PC-9 (cell line): Measurements from ENCODE around the gene ITSN1. TPM values are rescaled to one million over a fixed set of nuclear protein-coding genes. Genes with fewer than 3 reads are reported as not detected.
"Not testable (repeated sequence)": the region's sequence is repeated elsewhere in the genome, so short reads cannot be mapped to it uniquely, and the experiment has no call there.

ENCODE experiments used
- BruUV-seq: library from RNA; stranded (reverse); fragments of 400-500 nt; replicated peaks from 2 replicates; lab custom pipeline; 2021; lab: Mats Ljungman, UMichigan
- CTCF ChIA-PET: fragments of 300-600 bp; sonication (Branson Sonifier 250); formaldehyde crosslinking; loops from one replicate; lab custom pipeline; 2022; ENCODE audit warnings: antibody characterized with exemption; lab: Charles Lee
- POLR2A ChIA-PET: fragments of 300-600 bp; sonication (Branson Sonifier 250); formaldehyde crosslinking; loops from one replicate; lab custom pipeline; 2022; ENCODE audit warnings: antibody characterized with exemption; ENCODE audit not compliant: unreplicated experiment; lab: Charles Lee
- DNase-seq, 2 experiments: peaks; one replicate each; pipeline versions ENCODE4 v3.0.0 to v3.0.0-alpha.2; 2015 to 2022; ENCODE audit warnings: mixed read lengths in 1 of 2
- H2AFZ ChIP-seq: fragments of 200-600 bp; sonication (generic); 2 replicates; pipeline ENCODE4 v1.8.1; 2017; ENCODE audit warnings: antibody characterized with exemption
- H3F3A ChIP-seq: fragments of 200-600 bp; sonication (generic); 2 replicates; pipeline ENCODE4 v1.8.1; 2017; ENCODE audit warnings: antibody characterized with exemption, mild to moderate bottlenecking, low read depth; ENCODE audit not compliant: insufficient read depth
- H3K27ac ChIP-seq: fragments of 200-600 bp; sonication (generic); 2 replicates; pipeline ENCODE4 v1.6.1; 2016; ENCODE audit warnings: mixed run types
- H3K27me3 ChIP-seq: fragments of 200-600 bp; sonication (generic); 2 replicates; pipeline ENCODE4 v1.6.1; 2016; ENCODE audit warnings: low read depth, mixed run types; ENCODE audit not compliant: insufficient read depth
- H3K36me3 ChIP-seq: fragments of 200-600 bp; sonication (generic); 2 replicates; pipeline ENCODE4 v1.6.1; 2016; ENCODE audit warnings: low read depth, mixed run types
- H3K4me1 ChIP-seq: fragments of 200-600 bp; sonication (generic); replicated peaks from 2 replicates; pipeline ENCODE4 v1.6.1; 2016; ENCODE audit warnings: mixed run types; ENCODE audit not compliant: insufficient read depth
- H3K4me2 ChIP-seq: fragments of 200-600 bp; sonication (generic); 2 replicates; pipeline ENCODE4 v1.6.1; 2017; ENCODE audit warnings: mixed run types
- H3K4me3 ChIP-seq: fragments of 200-600 bp; sonication (generic); 2 replicates; pipeline ENCODE4 v1.6.1; 2016; ENCODE audit warnings: mixed run types
- H3K79me2 ChIP-seq: fragments of 200-600 bp; sonication (generic); 2 replicates; pipeline ENCODE4 v1.6.1; 2017; ENCODE audit warnings: low read depth, mixed run types
- H3K9me2 ChIP-seq: fragments of 200-600 bp; sonication (generic); 2 replicates; pipeline ENCODE4 v1.8.1; 2017; ENCODE audit warnings: mild to moderate bottlenecking; ENCODE audit not compliant: insufficient read depth
- H3K9me3 ChIP-seq: fragments of 200-600 bp; sonication (generic); 2 replicates; pipeline ENCODE4 v1.8.1; 2016; ENCODE audit warnings: low read depth; ENCODE audit not compliant: insufficient read depth
- H4K20me1 ChIP-seq: fragments of 200-600 bp; sonication (generic); 2 replicates; pipeline ENCODE4 v1.8.1; 2017; ENCODE audit not compliant: insufficient read depth
- EZH2 ChIP-seq: fragments of 200-600 bp; sonication (generic); IDR thresholded peaks from 2 replicates; pipeline ENCODE4 v1.8.0; 2017; ENCODE audit warnings: antibody characterized with exemption, low read depth
- intact Hi-C: fragments of 100-400 bp; cut with micrococcal nuclease; formaldehyde crosslinking; loops from one replicate; pipeline ENCODE4 v1.10.0; 2022; ENCODE audit not compliant: unreplicated experiment
- total RNA-seq: library from RNA; stranded (reverse); gene quantifications from 2 replicates; pipeline ENCODE4 v1.2.3, GENCODE V29; 2021
- TF ChIP-seq, protein P1 (sequence below): fragments of 200-600 bp; sonication (generic); conservative IDR thresholded peaks from 2 replicates; pipeline ENCODE4 v1.6.1; 2017; ENCODE audit warnings: mixed run types, antibody characterized with exemption, mild to moderate bottlenecking, moderate library complexity

The ITSN1 gene
- total RNA-seq, 1 experiment from 2014 or later = 46.3 TPM

DNA sequence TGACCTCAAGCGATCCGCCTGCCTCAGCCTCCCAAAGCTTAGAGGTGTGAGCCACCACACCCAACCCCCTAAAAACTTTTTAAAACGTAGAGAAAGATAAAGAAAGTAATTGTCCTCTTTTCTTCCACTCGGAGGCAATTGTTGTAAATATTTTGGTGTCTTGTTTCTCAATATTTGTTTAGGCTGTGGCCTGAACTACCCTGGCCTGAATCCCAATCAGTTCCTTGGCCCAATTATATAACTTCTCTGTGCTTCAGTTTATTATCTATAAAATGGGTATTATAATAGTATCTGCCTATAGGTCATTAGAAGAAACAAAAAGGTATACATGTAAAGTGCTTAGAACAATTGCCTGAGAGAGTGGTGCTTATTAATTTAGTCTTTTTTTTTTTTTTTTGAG, 275.1 kb downstream of the ITSN1 start:
- CTCF ChIA-PET = no interaction called here
- Histone ChIP-seq H3K79me2 (peaks cover 31% of the 10 kb centered on the region), H3K4me3 (no peak overlapping the region), H3K4me1 (peaks cover 11% of the 10 kb centered on the region; the same call in 1 of the 2 replicates), H3K9me2 (no peaks in the 10 kb centered on the region), H3K27ac (no peak overlapping the region), H3K27me3 (no peaks in the 10 kb centered on the region), H2AFZ (no peak overlapping the region), H3K9me3 (no peaks in the 10 kb centered on the region), H3F3A (no peaks in the 10 kb centered on the region), H4K20me1 (no peaks in the 10 kb centered on the region), H3K36me3 (no peaks in the 10 kb centered on the region), H3K4me2 (no peak overlapping the region)
- no TSS peak for BruUV-seq
- no peak for DNase-seq
- POLR2A ChIA-PET = no interaction called here
- intact Hi-C loops = no loop called here
- TF ChIP-seq EZH2 = no peak
- TF ChIP-seq, protein P1, sequence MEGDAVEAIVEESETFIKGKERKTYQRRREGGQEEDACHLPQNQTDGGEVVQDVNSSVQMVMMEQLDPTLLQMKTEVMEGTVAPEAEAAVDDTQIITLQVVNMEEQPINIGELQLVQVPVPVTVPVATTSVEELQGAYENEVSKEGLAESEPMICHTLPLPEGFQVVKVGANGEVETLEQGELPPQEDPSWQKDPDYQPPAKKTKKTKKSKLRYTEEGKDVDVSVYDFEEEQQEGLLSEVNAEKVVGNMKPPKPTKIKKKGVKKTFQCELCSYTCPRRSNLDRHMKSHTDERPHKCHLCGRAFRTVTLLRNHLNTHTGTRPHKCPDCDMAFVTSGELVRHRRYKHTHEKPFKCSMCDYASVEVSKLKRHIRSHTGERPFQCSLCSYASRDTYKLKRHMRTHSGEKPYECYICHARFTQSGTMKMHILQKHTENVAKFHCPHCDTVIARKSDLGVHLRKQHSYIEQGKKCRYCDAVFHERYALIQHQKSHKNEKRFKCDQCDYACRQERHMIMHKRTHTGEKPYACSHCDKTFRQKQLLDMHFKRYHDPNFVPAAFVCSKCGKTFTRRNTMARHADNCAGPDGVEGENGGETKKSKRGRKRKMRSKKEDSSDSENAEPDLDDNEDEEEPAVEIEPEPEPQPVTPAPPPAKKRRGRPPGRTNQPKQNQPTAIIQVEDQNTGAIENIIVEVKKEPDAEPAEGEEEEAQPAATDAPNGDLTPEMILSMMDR = no peak

GRCh38 chr21:33924079-33924765, 281.9 kb downstream of the ITSN1 start:
- Histone ChIP-seq H2AFZ (no peak overlapping the region), H3K4me1 (no peaks in the 10 kb centered on the region), H3K36me3 (no peaks in the 10 kb centered on the region), H3K9me3 (no peaks in the 10 kb centered on the region), H3K4me3 (no peak overlapping the region), H3K4me2 (peak overlapping the region; percentile 49), H3K27ac (no peak overlapping the region), H3K79me2 (no peaks in the 10 kb centered on the region), H4K20me1 (no peaks in the 10 kb centered on the region), H3K27me3 (no peaks in the 10 kb centered on the region), H3K9me2 (no peaks in the 10 kb centered on the region), H3F3A (no peaks in the 10 kb centered on the region)
- intact Hi-C loops = loop anchor here (5.0 to 10.0 kb wide), 3 partner anchors 148 to 711 kb away; partner anchors contain the start of genes MRPS6 and SLC5A3
- DNase-seq = peak; percentile 48 to 71
- ChIA-PET CTCF (interaction anchor here (0.6 to 2.9 kb wide), 5 partner anchors 24 to 429 kb away, joined by 3 to 27 read pairs (median 8); no protein-coding TSS in a partner anchor), POLR2A (interaction anchor here (1.1 kb wide), 1 partner anchor 24 kb away, joined by 4 read pairs; no protein-coding TSS in a partner anchor)
- TF ChIP-seq EZH2 = no peak
- TF ChIP-seq, protein P1 = peak; percentile 85
- BruUV-seq = no TSS peak

DNA sequence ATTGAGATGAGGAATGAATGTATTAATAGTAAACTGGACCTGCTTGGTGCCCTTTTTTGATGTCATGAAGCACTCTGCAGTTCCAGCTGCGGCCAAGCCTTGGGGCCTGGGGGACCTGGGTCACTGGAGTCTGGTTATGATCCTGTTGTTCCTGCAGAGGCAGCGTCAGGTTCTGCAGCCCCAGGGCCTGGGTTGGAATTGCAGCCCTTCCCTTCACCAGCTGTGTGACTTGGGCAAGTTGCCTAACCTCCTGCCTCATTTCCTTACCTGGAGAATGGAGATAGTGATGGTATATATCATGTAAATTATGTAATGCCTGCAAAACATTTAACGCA, 282.4 kb downstream of the ITSN1 start:
- intact Hi-C loops = loop anchor here (5.0 to 10.0 kb wide), 3 partner anchors 148 to 710 kb away; partner anchors contain the start of genes MRPS6 and SLC5A3
- TF ChIP-seq, protein P1 = no peak
- no peak for TF ChIP-seq EZH2
- no TSS peak for BruUV-seq

DNA sequence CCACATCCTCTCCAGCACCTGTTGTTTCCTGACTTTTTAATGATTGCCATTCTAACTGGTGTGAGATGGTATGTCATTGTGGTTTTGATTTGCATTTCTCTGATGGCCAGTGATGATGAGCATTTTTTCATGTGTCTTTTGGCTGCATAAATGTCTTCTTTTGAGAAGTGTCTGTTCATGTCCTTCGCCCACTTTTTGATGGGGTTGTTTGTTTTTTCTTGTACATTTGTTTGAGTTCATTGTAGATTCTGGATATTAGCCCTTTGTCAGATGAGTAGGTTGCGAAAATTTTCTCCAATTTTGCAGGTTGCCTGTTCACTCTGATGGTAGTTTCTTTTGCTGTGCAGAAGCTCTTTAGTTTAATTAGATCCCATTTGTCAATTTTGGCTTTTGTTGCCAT, 283.9 kb downstream of the ITSN1 start:
- POLR2A ChIA-PET, H3F3A ChIP-seq: not testable (repeated sequence)

More for the DNA sequence above, 282.4 kb downstream of the ITSN1 start:
- Histone ChIP-seq H3K9me3 (no peaks in the 10 kb centered on the region), H3K4me3 (no peak overlapping the region), H3F3A (no peaks in the 10 kb centered on the region), H3K27ac (no peak overlapping the region), H3K79me2 (no peaks in the 10 kb centered on the region), H2AFZ (no peak overlapping the region), H3K9me2 (no peaks in the 10 kb centered on the region), H3K27me3 (no peaks in the 10 kb centered on the region), H3K36me3 (no peaks in the 10 kb centered on the region), H3K4me2 (no peak overlapping the region), H3K4me1 (no peaks in the 10 kb centered on the region), H4K20me1 (no peaks in the 10 kb centered on the region)
- ChIA-PET POLR2A (interaction anchor here (1.1 kb wide), 1 partner anchor 23 kb away, joined by 4 read pairs; no protein-coding TSS in a partner anchor), CTCF (interaction anchor here (1.3 to 2.9 kb wide), 3 partner anchors 23 to 423 kb away, joined by 4 to 27 read pairs (median 8); no protein-coding TSS in a partner anchor)
- DNase-seq = no peak

More for the DNA sequence above, 283.9 kb downstream of the ITSN1 start:
- H3K4me3 ChIP-seq, H3K79me2 ChIP-seq, H3K9me3 ChIP-seq, H3K27me3 ChIP-seq, H3K9me2 ChIP-seq, H3K4me1 ChIP-seq, H4K20me1 ChIP-seq, H3K36me3 ChIP-seq, CTCF ChIA-PET, H2AFZ ChIP-seq, H3K4me2 ChIP-seq, BruUV-seq, H3K27ac ChIP-seq, DNase-seq: not testable (repeated sequence)
- intact Hi-C loops = loop anchor here (10.0 kb wide), 2 partner anchors 409 to 709 kb away; no protein-coding TSS in a partner anchor
